Caco-2 (cell line): Measurements from ENCODE around the gene CEACAM7. TPM values are rescaled to one million over a fixed set of nuclear protein-coding genes. Genes with fewer than 3 reads are reported as not detected.

Source experiments
- BruUV-seq: library from RNA; stranded (reverse); fragments of 400-500 nt; replicated peaks from 2 replicates; lab custom pipeline; 2021; lab: Mats Ljungman, UMichigan
- CTCF ChIA-PET: fragments of 300-600 bp; sonication (Branson Sonifier 250); formaldehyde crosslinking; loops from one replicate; lab custom pipeline; 2022; ENCODE audit warnings: antibody characterized with exemption; lab: Charles Lee
- POLR2A ChIA-PET: fragments of 300-600 bp; sonication (Branson Sonifier 250); formaldehyde crosslinking; loops from one replicate; lab custom pipeline; 2022; ENCODE audit warnings: antibody characterized with exemption; lab: Charles Lee
- DNase-seq, 2 experiments: peaks; one replicate each; pipeline versions ENCODE4 v3.0.0 to v3.0.0-alpha.2; 2020 to 2022
- H3K27me3 ChIP-seq: replicated peaks from 2 replicates; pipeline ENCODE4 v1.6.0; 2011; ENCODE audit warnings: low read length; ENCODE audit not compliant: control insufficient read depth, insufficient read depth
- H3K36me3 ChIP-seq: 2 replicates; pipeline ENCODE4 v1.5.1; 2011; ENCODE audit warnings: low read length; ENCODE audit not compliant: control insufficient read depth, insufficient read depth
- H3K4me1 ChIP-seq: fragments of 250-450 bp; sonication (Bioruptor Pico); 2 replicates; pipeline ENCODE4 v1.5.1; 2020; ENCODE audit warnings: mild to moderate bottlenecking
- H3K4me3 ChIP-seq: 2 replicates; pipeline ENCODE4 v1.5.1; 2011; ENCODE audit warnings: low read depth, mild to moderate bottlenecking, control low read depth, low read length
- H3K9me3 ChIP-seq: fragments of 250-450 bp; sonication (Bioruptor Pico); 2 replicates; pipeline ENCODE4 v1.5.1; 2020; ENCODE audit warnings: mild to moderate bottlenecking, moderate library complexity
- H3K27ac Mint-ChIP-seq: one replicate; pipeline ENCODE4 v1.8.0; 2022; ENCODE audit warnings: mixed read lengths; ENCODE audit not compliant: unreplicated experiment
- H3K27me3 Mint-ChIP-seq: one replicate; pipeline ENCODE4 v1.8.0; 2022; ENCODE audit warnings: mixed read lengths; ENCODE audit not compliant: insufficient read depth, unreplicated experiment
- H3K36me3 Mint-ChIP-seq: one replicate; pipeline ENCODE4 v1.8.0; 2022; ENCODE audit warnings: mild to moderate bottlenecking, mixed read lengths; ENCODE audit not compliant: insufficient read depth, unreplicated experiment
- H3K4me1 Mint-ChIP-seq: one replicate; pipeline ENCODE4 v1.8.0; 2022; ENCODE audit warnings: low read depth, mixed read lengths; ENCODE audit not compliant: unreplicated experiment
- H3K4me3 Mint-ChIP-seq: one replicate; pipeline ENCODE4 v1.8.0; 2022; ENCODE audit warnings: mild to moderate bottlenecking, moderate library complexity, mixed read lengths; ENCODE audit not compliant: unreplicated experiment
- H3K9me3 Mint-ChIP-seq: one replicate; pipeline ENCODE4 v1.8.0; 2022; ENCODE audit warnings: mixed read lengths; ENCODE audit not compliant: unreplicated experiment
- intact Hi-C: fragments of 100-400 bp; cut with micrococcal nuclease; formaldehyde crosslinking; loops from one replicate; pipeline ENCODE4 v1.10.0; 2022; ENCODE audit not compliant: unreplicated experiment
- total RNA-seq: library from RNA; stranded (reverse); gene quantifications from 2 replicates; pipeline ENCODE4 v1.2.3, GENCODE V29; 2022
- TF ChIP-seq, protein P1 (sequence below), 2 experiments: fragments of 200-600 bp in 1 of 2; IDR thresholded peaks; 1 replicate in 1 of 2; 2 replicates in 1 of 2; pipeline versions ENCODE4 v1.5.1 to v1.8.0; 2011 to 2022; ENCODE audit warnings: antibody characterized with exemption in 1 of 2, control low read depth in 1 of 2, inconsistent platforms in 1 of 2, low read depth in 1 of 2, low read length in 1 of 2, mild to moderate bottlenecking in 1 of 2, moderate library complexity in 1 of 2; ENCODE audit not compliant: insufficient read depth in 1 of 2, severe bottlenecking in 1 of 2, unreplicated experiment in 1 of 2

Gene CEACAM7
- total RNA-seq, 1 experiment from 2014 or later = not detected

DNA sequence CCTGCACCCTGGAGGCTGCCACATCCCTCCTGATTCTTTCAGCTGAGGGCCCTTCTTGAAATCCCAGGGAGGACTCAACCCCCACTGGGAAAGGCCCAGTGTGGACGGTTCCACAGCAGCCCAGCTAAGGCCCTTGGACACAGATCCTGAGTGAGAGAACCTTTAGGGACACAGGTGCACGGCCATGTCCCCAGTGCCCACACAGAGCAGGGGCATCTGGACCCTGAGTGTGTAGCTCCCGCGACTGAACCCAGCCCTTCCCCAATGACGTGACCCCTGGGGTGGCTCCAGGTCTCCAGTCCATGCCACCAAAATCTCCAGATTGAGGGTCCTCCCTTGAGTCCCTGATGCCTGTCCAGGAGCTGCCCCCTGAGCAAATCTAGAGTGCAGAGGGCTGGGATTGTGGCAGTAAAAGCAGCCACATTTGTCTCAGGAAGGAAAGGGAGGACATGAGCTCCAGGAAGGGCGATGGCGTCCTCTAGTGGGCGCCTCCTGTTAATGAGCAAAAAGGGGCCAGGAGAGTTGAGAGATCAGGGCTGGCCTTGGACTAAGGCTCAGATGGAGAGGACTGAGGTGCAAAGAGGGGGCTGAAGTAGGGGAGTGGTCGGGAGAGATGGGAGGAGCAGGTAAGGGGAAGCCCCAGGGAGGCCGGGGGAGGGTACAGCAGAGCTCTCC is 13.5 kb upstream of the CEACAM7 start:
- no TSS peak for BruUV-seq
- peak; percentile 34 to 53 for DNase-seq
- intact Hi-C loops = no loop called here
- no peaks in the 10 kb centered on the region for H3K36me3 Mint-ChIP-seq
- H3K27me3 Mint-ChIP-seq = peaks cover 5% of the 10 kb centered on the region
- Histone ChIP-seq H3K4me1 (peaks cover 10% of the 10 kb centered on the region), H3K36me3 (no peaks in the 10 kb centered on the region), H3K9me3 (no peaks in the 10 kb centered on the region), H3K4me3 (no peak overlapping the region), H3K27me3 (no peaks in the 10 kb centered on the region)
- no peak overlapping the region for H3K27ac Mint-ChIP-seq
- no peak overlapping the region for H3K4me3 Mint-ChIP-seq
- TF ChIP-seq, protein P1, sequence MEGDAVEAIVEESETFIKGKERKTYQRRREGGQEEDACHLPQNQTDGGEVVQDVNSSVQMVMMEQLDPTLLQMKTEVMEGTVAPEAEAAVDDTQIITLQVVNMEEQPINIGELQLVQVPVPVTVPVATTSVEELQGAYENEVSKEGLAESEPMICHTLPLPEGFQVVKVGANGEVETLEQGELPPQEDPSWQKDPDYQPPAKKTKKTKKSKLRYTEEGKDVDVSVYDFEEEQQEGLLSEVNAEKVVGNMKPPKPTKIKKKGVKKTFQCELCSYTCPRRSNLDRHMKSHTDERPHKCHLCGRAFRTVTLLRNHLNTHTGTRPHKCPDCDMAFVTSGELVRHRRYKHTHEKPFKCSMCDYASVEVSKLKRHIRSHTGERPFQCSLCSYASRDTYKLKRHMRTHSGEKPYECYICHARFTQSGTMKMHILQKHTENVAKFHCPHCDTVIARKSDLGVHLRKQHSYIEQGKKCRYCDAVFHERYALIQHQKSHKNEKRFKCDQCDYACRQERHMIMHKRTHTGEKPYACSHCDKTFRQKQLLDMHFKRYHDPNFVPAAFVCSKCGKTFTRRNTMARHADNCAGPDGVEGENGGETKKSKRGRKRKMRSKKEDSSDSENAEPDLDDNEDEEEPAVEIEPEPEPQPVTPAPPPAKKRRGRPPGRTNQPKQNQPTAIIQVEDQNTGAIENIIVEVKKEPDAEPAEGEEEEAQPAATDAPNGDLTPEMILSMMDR (IDR thresholded peaks at IDR 0.05; ENCODE audit: insufficient read depth in 1 of 2, low read depth in 1 of 2, low read length in 1 of 2, severe bottlenecking in 1 of 2, unreplicated experiment in 1 of 2) = peak; percentile 43 to 58
- CTCF ChIA-PET = interaction anchor here (1.5 kb wide), 1 partner anchor 60 kb away, joined by 4 read pairs; no protein-coding TSS in a partner anchor
- no peaks in the 10 kb centered on the region for H3K9me3 Mint-ChIP-seq
- H3K4me1 Mint-ChIP-seq = peaks cover 22% of the 10 kb centered on the region
- POLR2A ChIA-PET = no interaction called here

DNA sequence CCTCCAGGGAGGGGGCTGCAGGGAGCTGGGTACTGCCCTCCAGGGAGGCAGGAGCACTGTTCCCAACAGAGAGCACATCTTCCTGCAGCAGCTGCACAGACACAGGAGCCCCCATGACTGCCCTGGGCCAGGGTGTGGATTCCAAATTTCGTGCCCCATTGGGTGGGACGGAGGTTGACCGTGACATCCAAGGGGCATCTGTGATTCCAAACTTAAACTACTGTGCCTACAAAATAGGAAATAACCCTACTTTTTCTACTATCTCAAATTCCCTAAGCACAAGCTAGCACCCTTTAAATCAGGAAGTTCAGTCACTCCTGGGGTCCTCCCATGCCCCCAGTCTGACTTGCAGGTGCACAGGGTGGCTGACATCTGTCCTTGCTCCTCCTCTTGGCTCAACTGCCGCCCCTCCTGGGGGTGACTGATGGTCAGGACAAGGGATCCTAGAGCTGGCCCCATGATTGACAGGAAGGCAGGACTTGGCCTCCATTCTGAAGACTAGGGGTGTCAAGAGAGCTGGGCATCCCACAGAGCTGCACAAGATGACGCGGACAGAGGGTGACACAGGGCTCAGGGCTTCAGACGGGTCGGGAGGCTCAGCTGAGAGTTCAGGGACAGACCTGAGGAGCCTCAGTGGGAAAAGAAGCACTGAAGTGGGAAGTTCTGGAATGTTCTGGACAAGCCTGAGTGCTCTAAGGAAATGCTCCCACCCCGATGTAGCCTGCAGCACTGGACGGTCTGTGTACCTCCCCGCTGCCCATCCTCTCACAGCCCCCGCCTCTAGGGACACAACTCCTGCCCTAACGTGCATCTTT is 12.5 kb upstream of the CEACAM7 start:
- ChIA-PET CTCF (interaction anchor here (1.5 kb wide), 1 partner anchor 59 kb away, joined by 4 read pairs; no protein-coding TSS in a partner anchor), POLR2A (no interaction called here)
- Mint-ChIP-seq H3K9me3 (no peaks in the 10 kb centered on the region), H3K27ac (no peak overlapping the region), H3K4me3 (no peak overlapping the region), H3K36me3 (no peaks in the 10 kb centered on the region), H3K27me3 (peaks cover 5% of the 10 kb centered on the region), H3K4me1 (peaks cover 19% of the 10 kb centered on the region)
- intact Hi-C loops = no loop called here
- TF ChIP-seq, protein P1 (IDR thresholded peaks at IDR 0.05; ENCODE audit: insufficient read depth in 1 of 2, low read depth in 1 of 2, low read length in 1 of 2, severe bottlenecking in 1 of 2, unreplicated experiment in 1 of 2) = no peak
- Histone ChIP-seq H3K4me3 (no peak overlapping the region), H3K4me1 (peaks cover 10% of the 10 kb centered on the region), H3K27me3 (no peaks in the 10 kb centered on the region), H3K9me3 (no peaks in the 10 kb centered on the region), H3K36me3 (no peaks in the 10 kb centered on the region)
- peak in 1 of 2 experiments; percentile 38 for DNase-seq
- BruUV-seq = no TSS peak

DNA sequence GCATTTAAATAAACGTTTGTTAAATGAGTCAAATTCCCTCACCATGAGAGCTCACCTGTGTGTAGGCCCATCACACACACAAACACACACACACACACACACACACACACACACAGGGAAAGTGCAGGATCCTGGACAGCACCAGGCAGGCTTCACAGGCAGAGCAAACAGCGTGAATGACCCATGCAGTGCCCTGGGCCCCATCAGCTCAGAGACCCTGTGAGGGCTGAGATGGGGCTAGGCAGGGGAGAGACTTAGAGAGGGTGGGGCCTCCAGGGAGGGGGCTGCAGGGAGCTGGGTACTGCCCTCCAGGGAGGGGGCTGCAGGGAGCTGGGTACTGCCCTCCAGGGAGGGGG is 11.9 kb upstream of the CEACAM7 start:
- peaks cover 10% of the 10 kb centered on the region for H3K4me1 ChIP-seq
- Mint-ChIP-seq H3K36me3 (no peaks in the 10 kb centered on the region), H3K4me1 (peaks cover 15% of the 10 kb centered on the region), H3K27ac (peak overlapping the region; percentile 1), H3K27me3 (peaks cover 4% of the 10 kb centered on the region), H3K9me3 (no peaks in the 10 kb centered on the region), H3K4me3 (no peak overlapping the region)
- no peaks in the 10 kb centered on the region for H3K36me3 ChIP-seq
- no peaks in the 10 kb centered on the region for H3K27me3 ChIP-seq
- intact Hi-C loops = no loop called here
- TF ChIP-seq, protein P1 (IDR thresholded peaks at IDR 0.05; ENCODE audit: insufficient read depth in 1 of 2, low read depth in 1 of 2, low read length in 1 of 2, severe bottlenecking in 1 of 2, unreplicated experiment in 1 of 2) = no peak
- peak in 1 of 2 experiments; percentile 34 for DNase-seq
- H3K9me3 ChIP-seq = no peaks in the 10 kb centered on the region
- H3K4me3 ChIP-seq = no peak overlapping the region
- CTCF ChIA-PET = interaction anchor here (1.5 kb wide), 1 partner anchor 62 kb away, joined by 5 read pairs; no protein-coding TSS in a partner anchor
- POLR2A ChIA-PET = no interaction called here
- BruUV-seq = no TSS peak
